NAMALWA (cell line): ENCODE results near the gene SRSF5.

ENCODE experiments used
- DNase-seq: peaks from one replicate; pipeline ENCODE4 v3.0.0-alpha.2; 2015; ENCODE audit warnings: low spot score

Gene SRSF5

GRCh38 chr14:69771136-69771535 is 4.2 kb downstream of the SRSF5 start:
- DNase-seq: no peak

- DNase-seq: no peak
These were observed 5.4 kb downstream of the SRSF5 start for GRCh38 chr14:69772082-69773017.

- peak; percentile 27 for DNase-seq
These were observed 6.8 kb downstream of the SRSF5 start for GRCh38 chr14:69773571-69774276.

- no peak for DNase-seq
These were observed 8.1 kb downstream of the SRSF5 start for GRCh38 chr14:69775012-69775411.

- no peak for DNase-seq
These were observed 10.0 kb downstream of the SRSF5 start for GRCh38 chr14:69776875-69777453.

- DNase-seq: no peak
These were observed 12.1 kb downstream of the SRSF5 start for GRCh38 chr14:69779088-69779487.

GRCh38 chr14:69780092-69780491 is 13.2 kb downstream of the SRSF5 start:
- DNase-seq: no peak

GRCh38 chr14:69780952-69781351 is 14.0 kb downstream of the SRSF5 start:
- no peak for DNase-seq

- no peak for DNase-seq
These were observed 18.0 kb downstream of the SRSF5 start for GRCh38 chr14:69784942-69785341.

- no peak for DNase-seq
These were observed 19.7 kb downstream of the SRSF5 start for GRCh38 chr14:69786603-69787002.

- DNase-seq: no peak
These were observed 22.2 kb downstream of the SRSF5 start for GRCh38 chr14:69789118-69789640.

GRCh38 chr14:69792887-69793421 is 26.0 kb downstream of the SRSF5 start:
- no peak for DNase-seq

- no peak for DNase-seq
These were observed 27.8 kb downstream of the SRSF5 start for GRCh38 chr14:69794791-69795190.

GRCh38 chr14:69795691-69796090 is 28.7 kb downstream of the SRSF5 start:
- no peak for DNase-seq

GRCh38 chr14:69796797-69797500 is 30.0 kb downstream of the SRSF5 start, which contains the start of gene SLC10A1:
TSS of gene SLC10A1 (minus strand) at chr14:69797241. CDS start at chr14:69797155, 86 bp downstream.
- DNase-seq: no peak

- no peak for DNase-seq
These were observed 30.8 kb downstream of the SRSF5 start for GRCh38 chr14:69797573-69798338.

- DNase-seq: no peak
These were observed 31.4 kb downstream of the SRSF5 start for GRCh38 chr14:69798339-69798735.

- DNase-seq: no peak
These were observed 36.8 kb downstream of the SRSF5 start for GRCh38 chr14:69803753-69804152.

- no peak for DNase-seq
These were observed 38.0 kb downstream of the SRSF5 start for GRCh38 chr14:69804902-69805301.

GRCh38 chr14:69807192-69807591 is 40.2 kb downstream of the SRSF5 start:
- no peak for DNase-seq
